Activated effector memory CD4-positive, alpha-beta T cell treated with anti-CD3 and anti-CD28 coated beads, Interleukin-2, amount 50 U/mL, for 16 hours (primary cell): Measurements from ENCODE around the gene COMT.

Experiments used
- DNase-seq: peaks from one replicate; pipeline ENCODE4 v3.0.0-alpha.2; 2020

The COMT gene

DNA sequence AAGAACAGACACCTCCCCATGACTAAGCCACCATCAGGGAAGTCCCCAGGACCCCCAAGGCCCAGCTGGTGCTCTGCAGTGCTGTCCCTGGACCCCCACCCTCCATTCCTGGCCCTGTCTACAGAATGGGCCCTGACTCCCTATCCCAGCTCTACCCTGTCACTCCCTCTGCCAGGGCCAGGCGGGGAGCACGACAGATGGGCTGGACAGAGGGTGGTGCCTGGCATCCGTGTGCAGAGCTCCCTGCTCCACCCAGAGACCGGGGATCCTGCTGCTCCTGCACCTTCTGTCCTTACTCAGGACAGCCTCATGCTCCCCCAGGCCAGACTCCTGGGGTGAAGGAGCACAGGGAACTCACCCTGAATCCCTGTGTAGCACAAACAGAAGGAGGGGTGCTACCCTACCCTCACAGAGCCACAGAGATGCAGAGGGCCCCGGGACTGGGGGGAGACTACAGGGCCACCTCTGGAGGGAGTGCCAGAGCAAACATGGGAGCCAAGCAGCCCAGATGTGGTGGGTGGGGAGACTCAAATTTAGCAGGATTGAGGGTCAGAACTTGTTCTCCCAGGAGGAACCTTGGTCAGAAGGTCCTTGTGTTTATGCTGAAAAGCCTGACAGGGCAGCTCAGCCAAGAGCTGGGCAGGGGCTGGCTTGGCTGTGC, 73.1 kb downstream of the COMT start:
- DNase-seq = no peak

- no peak for DNase-seq
Measured at GRCh38 chr22:20015187-20015625, 73.6 kb downstream of the COMT start.

DNA sequence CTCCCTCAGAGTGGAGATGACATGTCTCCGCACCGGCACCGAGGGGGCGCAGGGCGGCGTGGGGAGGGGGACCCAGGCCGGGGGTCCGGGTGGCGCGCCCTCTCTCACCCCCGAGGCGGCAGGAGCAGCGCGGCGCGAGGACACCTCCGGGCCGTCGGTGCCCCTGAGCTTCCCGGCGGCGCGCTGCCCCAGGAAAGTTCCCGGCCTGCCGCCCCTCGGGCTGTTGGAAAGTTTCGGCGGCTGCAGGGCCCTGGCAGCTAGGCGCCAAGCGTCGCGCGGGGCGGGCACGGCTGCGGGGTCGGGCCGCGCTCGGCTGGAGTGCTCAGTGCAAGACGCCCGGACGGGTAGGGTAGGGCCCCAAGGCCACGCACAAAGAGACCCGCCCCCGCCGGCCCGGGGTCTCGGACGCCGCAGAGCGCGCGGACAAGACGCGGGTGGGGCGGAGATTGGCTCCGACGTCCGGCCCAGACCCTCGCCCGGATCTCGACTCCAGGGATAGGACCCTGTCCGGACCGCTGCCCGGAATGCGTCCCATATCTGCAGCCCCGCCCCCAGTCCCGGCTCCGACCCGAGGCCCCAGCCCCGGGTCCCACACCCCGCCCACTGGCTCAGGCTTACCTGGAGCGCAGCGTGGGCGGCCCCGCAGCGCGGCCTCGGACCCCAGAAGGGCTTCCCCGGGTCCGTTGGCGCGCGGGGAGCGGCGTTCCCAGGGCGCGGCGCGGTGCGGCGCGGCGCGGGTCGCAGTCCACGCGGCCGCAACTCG, 74.6 kb downstream of the COMT start:
- no peak for DNase-seq

DNA sequence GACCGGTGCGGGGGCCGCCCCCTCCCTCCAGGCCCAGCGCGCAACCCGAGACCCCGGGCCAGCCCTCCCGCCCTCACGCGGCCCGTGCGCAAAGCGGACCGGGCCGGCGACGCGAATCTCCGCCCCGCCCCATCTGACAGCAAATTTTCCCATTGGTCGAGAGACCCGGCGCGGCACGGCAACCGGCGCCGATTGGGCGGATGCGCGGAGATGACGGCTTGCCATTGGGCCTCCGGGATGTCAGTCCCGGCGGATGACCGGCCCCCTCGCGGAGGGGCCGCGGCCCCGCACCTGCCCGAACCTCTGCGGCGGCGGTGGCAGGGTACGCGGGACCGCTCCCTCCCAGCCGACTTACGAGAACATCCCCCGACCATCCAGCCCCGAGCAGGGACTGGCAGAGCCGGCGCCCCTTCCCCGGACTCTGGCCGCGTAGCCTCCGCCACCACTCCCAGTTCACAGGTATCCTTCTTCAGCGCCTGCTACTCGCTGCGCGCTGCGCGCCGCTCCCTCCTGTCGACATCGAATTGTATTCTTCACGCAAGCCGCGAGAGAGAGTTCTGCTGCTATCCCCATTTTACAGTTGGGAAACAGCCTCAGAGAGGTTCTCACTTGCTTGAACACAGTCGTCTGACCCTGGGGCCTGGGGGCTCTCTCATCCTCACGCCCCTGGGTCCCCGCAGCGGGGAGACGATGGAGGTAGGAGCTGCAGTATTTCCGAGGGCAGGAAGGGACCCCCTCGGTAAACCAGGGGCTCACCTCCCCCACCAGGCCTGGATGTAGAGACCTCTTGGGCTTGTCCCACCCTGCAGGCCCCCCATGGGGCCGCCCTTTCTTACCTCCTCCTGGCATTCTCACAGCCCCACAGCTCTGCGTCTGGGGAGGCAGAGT, 75.4 kb downstream of the COMT start, which contains the start of gene ARVCF:
Gene ARVCF, minus strand, starts transcription at position 90 of the 888 bp plus-strand sequence. CDS start 26,029 bp downstream, outside the sequence.
- peak; percentile 97 for DNase-seq

DNA sequence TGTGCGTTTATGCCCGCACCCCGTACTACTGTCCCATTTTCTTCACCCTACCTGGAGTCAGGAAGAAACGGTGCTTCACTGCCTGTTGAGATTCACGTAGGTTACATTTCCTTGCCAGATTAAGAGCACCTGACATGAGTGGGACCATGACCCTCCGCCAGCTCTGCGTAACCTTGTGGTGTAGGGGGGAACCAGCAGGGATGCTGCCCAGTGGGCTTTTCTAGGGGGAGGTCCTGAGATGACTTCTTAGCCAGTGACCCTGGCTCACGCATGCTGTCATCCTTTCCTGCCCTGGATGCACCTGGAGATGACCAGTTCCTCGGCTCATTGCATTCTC, 76.0 kb downstream of the COMT start:
- no peak for DNase-seq

DNA sequence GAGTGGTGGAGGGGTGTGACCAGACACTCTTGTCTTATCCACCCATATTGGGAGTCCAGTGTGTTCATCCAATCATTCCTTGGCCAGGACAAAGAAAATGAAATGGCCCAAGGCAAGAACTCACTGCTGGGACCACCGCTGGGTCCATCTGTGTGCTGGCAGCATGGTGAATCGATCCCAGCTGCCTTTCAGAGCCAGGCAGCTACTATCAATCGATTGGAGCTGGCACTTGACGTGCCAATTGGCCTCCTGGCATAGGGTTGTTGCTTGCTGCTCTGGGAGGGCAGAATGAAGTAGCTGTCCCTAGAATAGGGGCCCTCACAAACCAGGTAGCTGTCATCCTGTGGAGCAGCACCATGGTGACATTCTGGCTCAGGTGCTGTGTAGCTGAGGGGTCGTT, 76.4 kb downstream of the COMT start:
- DNase-seq = no peak
